Inflammatory macrophage treated with lipopolysaccharide for 4 hours (primary cell): Measurements from ENCODE around the gene SP8.

Experiments used
- DNase-seq: peaks from one replicate; pipeline ENCODE4 v3.0.0-alpha.2; 2020

SP8 gene

GRCh38 chr7:20748853-20749252 is 37.8 kb downstream of the SP8 start:
- no peak for DNase-seq

GRCh38 chr7:20747001-20747400 is 39.7 kb downstream of the SP8 start:
- no peak for DNase-seq

- DNase-seq: no peak
These were observed 41.0 kb downstream of the SP8 start for GRCh38 chr7:20745702-20746101.

- no peak for DNase-seq
These were observed 41.7 kb downstream of the SP8 start for GRCh38 chr7:20744954-20745446.

GRCh38 chr7:20742913-20743312 is 43.8 kb downstream of the SP8 start:
- no peak for DNase-seq

GRCh38 chr7:20741801-20742200 is 44.9 kb downstream of the SP8 start:
- DNase-seq: no peak

- no peak for DNase-seq
These were observed 47.9 kb downstream of the SP8 start for GRCh38 chr7:20738518-20739481.

GRCh38 chr7:20737840-20738448 is 48.7 kb downstream of the SP8 start:
- DNase-seq: no peak

- no peak for DNase-seq
These were observed 51.2 kb downstream of the SP8 start for GRCh38 chr7:20735346-20736065.
